CD1c-positive myeloid dendritic cell (primary cell): ENCODE results near the gene MORN3.
"Not testable (repeated sequence)": the region's sequence is repeated elsewhere in the genome, so short reads cannot be mapped to it uniquely, and the experiment has no call there.

Source experiments
- DNase-seq: peaks from one replicate; pipeline ENCODE4 v3.0.0-alpha.2; 2016; ENCODE audit errors: extremely low spot score

The MORN3 gene

DNA sequence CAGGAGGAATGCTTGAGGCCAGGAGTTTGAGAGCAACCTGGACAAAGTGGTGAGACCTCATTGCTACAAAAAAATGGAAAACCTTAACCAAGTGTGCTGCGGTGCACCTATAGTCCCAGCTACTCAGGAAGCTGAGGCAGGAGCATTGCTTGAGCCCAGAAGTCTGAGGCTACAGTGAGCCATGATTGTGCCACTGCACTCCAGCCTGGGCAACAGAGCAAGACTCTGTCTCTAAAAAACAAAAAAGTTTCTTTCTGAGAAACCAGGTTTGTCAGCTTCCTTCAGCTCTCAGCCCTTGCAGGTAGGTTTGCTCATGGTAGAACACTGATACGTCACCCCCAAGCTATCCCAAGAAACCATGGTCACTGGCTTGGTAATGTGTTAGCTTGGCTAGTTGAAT, 20.0 kb upstream of the MORN3 start:
- no peak for DNase-seq

DNA sequence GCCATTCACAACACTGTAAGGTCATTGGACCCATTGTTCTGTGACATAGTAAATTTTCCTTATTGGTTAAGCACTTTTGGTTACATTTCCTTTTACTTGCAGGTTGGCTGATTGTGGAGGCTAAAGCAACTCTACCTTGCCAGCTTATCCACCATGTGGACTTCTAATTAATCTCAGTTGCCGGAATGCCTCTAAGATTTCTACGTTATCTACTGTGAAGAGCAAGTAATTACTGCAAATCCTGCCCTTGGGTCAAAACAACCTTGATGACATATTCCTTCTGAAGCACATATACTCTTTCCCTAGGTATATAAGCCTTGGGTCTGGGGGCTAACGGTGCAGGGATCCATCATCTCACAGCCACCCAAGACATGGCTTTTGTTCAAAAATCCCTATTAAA, 19.5 kb upstream of the MORN3 start:
- no peak for DNase-seq

DNA sequence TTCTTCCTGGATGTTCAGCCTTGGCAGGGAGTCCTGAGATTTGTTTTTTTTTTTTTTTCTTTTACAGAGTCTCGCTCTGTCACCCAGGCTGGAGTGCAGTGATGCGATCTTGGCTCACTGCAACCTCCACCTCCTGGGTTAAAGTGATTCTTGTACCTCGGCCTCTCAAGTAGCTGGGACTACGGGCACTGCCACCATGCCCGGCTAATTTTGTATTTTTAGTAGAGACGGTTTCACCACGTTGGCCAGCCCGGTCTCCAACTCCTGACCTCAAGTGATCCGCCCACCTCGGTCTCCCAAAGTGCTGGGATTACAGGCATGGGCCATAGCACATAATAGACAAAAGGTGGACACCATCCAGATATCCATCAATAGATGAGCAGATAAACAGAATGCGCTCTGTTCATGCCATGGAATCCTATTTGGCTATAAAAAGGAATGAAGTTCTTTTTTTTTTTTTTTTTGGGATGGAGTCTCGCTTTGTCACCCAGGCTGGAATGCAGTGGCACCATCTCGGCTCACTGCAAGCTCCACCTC, 10.3 kb upstream of the MORN3 start:
- DNase-seq, result not testable (repeated sequence)

DNA sequence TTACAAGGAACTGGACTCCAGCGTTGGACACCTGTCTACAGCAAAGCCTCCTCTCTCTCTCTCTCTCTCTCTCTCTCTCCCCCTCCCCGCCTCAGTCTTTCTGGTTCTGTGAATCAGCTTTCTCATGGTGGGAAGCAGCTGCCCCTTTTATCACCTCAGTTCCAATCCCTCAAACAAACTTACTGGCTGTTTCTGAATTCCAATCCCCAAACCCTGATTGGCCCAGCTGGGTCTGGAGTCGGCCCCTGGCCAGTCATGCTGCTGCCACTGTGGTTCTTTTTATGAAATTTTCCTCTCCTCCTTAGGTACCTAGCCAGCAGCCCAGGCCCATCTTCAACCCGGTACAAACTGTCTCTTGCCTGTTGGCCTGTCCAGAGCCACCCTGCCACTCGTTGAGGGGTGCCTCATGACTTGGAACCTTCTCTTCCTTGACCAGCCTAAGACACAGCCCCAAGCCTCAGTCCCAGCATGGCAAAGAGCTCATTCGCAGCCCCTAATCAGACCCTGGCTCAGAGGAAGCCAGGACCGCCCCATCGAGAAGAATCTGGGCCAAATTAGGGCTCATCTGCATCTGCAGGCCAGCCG, 9.4 kb upstream of the MORN3 start:
- DNase-seq, result no peak

DNA sequence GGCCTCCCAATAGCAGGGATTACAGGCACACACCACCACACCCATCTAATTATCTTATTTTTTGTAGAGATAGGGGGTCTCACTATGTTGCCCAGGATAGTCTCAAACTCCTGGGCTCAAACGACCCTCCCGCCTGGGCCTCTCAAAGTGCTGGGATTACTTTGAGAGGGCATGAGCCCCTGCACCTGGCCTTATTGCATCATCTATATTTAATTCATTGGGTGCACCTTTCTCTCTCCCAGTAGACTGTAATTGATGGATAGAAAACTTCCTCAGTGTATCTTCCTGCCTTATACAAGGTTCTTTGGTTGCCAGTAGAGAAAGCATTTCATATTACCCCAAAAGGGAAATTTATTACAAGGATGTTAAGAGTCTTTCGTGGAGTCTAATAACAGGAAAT, 8.9 kb upstream of the MORN3 start:
- no peak for DNase-seq

DNA sequence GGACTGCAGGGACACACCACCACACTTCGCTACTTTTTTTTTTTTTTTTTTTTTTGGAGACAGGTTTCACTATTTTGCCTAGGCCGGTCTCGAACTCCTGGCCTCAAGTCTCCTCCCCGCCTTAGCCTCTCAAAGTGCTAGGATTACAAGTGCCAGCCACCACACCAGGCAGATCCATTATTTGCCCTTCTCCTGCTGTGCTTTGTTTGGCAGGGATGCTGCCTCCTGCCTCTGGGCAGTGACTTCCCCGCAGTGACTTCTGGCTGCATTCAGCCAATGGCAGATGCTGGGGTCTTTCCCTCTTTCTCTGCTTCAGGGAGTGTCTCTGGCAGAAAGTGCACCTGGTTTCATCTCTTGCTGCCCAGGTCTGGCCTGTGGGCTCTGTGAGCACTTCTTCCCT, 6.7 kb upstream of the MORN3 start:
- no peak for DNase-seq

DNA sequence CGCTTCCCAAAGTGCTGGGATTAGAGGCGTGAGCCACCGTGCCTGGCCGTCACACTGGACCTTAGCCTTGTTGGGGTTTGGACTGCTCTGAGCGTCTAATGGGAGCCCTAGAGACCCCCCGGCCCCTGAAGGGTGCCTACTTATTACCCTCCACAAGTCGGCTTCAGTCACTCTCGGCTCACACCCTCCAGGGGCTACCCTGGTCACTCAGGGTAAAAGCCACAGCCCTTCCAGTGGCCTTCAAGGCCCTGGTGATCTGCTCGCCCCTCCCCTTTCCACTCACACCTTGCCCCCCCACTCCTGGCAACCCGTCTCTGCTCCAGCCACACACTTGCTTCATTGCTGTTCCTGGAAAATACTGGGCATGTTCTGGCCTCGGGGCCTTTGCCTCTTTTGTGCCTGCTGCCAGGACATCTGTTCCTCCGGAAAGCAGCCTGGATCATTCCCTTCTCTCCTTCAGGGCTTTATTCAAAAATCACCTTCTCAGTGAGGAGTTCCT, 3.6 kb upstream of the MORN3 start:
- no peak for DNase-seq

DNA sequence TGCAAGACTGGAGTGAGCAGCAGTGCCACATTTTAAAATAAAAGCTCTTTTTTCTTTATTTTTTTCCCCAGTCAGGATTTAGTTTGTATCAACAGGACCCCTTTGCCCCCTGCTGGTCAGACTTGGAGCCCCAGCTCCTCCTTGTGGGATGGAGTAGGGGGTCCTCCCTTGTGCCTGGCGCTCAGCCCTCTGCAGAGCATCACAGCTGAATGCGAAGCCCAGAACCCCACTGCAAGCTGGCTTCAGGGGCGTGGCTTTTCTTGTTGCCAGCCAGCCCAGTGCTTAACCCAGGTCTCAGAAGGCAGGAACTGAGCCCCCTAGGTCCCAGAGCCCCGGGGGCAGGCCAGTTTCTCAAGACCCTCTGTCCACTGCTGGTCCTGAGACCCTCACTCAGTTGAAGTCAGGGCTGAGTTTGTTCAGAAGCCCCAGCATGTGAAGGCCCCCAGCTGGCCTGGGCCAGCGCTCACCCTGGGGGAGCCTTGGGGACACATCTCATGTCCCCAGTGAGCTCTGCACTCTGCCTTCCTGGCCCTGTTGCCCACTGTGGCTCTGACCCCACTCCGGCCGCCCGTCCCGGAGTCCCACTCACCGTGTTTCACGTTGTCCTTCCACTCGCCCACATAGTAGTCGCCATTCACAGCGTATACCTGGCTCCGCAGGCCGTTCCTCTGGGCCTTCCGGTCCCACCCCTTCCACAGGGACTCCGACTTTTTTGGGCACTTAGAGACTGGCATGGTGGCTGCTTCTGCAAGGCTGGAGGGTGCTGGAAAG, 519 bp downstream of the MORN3 start:
- peak; percentile 43 for DNase-seq

DNA sequence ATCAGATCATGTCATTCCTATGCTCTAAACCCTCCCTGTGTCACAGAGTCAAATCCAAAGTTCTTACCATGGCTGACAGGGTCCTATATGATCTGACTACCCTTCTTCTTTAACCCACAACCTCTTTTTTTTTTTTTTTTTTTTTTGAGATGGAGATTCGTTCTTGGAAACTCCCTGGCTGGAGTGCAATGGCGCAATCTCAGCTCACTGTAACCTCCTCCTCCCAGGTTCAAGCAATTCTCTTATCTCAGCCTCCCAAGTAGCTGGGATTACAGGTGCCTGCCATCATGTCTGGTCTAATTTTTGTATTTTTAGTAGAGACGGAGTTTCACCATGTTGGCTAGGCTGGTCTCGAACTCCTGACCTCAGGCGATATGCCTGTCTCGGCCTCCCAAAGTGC, 2.6 kb downstream of the MORN3 start:
- not testable (repeated sequence) for DNase-seq

DNA sequence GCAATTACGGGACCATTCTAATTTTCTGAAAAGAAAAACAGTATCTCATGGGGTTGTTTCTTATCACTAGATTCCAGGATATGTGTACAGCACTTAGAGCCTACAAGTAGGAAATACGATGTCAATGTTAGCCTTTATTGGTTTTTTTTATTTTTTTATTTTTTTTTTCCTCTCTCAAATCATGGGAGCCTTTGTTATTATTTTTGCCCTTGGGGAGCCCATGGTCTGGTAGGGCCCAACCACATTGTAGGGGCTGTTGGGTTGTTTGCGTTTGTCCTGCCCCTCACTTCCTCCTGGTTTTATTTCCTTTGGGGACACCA, 5.9 kb downstream of the MORN3 start:
- no peak for DNase-seq

DNA sequence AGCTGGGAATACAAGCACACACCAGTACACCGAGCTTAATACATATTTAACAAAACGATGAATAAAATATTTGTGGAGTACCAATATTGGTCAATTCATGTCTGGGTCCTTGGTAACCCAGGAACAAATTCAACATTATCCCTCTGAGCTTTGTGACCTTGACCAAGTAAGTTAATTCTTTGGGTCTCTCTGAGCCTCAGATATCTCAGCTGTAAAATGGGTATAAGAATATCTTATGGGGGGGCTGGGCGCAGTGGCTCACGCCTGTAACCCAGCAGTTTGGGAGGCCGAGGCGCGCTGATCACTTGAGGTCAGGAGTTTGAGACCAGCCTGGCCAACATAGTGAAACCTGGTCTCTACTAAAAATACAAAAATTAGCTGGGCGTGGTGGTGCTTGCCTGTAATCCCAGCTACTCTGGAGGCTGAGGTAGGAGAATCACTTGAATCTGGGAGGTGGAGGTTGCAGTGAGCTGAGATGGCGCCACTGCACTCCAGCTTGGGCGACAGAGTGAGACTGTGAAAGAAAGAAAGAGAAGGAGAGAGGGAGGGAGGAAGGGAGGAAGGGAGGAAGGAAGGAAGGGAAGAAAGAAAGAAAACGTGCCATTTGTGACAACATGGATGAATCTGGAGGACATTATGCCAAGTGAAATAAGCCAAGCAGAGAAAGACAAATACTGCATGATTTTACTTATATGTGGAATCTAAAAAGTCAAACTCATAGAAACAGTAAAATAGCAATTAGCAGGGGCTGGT, 7.9 kb downstream of the MORN3 start:
- DNase-seq, result not testable (repeated sequence)

DNA sequence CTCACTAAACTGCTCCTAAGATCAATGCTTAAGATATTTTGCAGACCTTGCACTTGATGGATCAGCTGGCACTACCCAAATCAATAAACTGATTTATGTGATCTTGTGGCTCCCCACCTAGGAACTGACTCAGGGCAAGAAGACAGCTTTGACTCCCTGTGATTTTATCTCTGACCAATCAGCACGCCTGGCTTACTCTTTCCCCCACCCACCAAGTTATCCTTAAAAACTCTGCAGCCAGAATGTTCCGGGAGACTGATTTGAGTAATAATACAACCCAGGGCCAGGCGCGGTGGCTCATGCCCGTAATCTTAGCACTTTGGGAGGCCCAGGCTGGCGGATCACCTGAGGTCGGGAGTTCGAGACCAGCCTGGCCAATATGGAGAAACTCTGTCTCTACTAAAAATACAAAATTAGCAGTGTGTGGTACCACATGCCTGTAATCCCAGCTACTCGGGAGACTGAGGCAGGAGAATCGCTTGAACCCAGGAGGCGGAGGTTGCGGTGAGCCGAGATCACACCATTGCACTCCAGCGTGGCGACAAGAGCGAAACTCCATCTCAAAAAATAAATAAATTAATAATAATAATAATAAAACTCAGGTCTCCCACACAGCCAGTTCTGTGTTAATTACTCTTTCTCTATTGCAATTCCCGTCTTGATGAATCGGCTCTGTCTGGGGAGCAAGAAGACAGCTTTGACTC, 12.0 kb downstream of the MORN3 start:
- no peak for DNase-seq

DNA sequence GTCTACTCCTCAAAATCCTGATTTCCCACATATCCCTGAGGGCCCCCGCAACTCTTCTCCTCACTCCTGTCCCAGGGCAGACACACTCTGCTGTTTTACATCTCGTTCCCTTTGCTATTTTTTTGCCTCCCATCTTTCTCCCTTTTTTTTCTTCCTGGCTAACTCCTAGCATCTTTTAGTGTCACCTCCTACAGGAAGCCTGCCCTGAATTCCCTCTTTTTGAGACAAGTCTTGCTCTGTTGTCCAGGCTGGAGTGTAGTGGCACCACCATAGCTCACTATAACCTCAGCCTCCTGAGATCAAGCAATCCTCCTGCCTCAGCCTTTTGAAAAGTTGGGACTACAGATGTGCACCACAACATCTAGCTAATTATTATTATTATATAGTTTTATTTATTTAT, 13.3 kb downstream of the MORN3 start:
- no peak for DNase-seq

DNA sequence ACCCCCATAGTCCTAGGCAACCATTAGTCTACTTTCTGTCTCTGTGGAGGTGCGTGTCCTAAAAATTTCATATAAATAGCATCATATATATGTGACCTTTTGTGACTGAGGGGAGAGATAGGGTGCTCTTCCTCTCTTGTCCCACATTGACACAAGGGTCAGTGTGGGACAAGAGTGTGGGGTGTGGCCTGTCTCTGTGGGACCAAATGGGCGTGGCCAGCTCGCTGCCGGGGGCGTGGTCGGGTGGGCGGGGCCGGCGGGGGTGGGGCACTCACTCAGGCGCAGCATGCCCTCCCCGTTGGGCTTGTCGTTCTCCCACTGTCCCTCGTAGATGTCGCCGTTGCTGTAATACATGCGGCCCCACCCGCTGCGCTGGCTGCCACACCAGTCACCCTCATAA, 15.5 kb downstream of the MORN3 start:
- no peak for DNase-seq

DNA sequence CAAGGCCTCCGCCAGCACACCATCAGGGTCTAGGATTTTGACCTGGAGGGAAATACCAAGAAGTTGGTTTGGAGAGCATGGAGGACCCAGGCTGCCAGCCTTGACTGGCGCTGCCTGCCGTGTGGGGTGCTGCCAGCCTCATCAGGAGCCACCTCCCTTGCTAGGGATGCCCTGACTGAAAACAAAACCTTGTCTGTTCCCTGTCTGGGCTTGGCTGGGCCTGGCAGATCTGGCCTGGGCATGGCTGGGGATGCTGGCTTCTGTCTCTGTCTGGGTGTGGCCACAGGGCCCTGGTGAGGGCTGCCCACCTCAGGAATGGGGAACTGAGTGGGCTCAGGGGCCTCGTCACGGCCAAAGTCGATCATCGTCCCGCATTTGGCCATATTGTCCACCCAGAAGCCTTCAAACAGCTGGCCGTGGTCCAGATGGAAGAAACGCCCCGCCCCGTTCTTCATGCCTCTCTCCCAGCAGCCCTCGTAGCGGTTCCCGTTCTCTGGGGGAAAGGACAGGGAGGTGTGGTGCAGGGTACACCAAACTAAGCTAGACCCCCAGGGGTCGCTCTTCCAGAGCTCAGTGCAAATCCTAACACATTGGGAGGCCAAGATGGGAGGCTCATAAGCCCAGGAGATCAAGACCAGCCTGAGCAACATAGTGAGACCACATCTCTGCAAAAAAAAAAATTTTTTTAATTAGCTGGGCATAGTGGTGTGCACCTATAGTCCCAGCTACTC, 16.5 kb downstream of the MORN3 start:
- peak; percentile 47 for DNase-seq

DNA sequence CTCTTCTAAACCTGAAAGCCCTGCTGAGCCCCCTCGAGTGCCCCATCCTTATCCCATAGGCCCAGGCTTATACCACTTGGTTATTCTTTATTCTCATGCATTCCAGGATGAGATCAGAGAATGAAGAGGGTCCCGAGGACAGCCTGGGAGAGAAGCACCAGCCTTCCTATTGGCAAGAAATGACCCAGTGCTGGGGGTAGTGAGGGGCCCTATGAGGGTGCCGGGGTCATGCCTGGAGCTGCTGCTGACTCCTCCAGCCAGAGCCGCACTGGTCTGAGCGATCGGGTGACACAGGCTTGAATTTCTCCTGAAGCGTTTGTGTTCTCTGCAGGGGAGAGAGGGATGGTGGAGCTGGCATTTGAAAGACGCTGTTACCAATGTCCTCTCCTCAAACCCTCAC, 18.1 kb downstream of the MORN3 start:
- no peak for DNase-seq

DNA sequence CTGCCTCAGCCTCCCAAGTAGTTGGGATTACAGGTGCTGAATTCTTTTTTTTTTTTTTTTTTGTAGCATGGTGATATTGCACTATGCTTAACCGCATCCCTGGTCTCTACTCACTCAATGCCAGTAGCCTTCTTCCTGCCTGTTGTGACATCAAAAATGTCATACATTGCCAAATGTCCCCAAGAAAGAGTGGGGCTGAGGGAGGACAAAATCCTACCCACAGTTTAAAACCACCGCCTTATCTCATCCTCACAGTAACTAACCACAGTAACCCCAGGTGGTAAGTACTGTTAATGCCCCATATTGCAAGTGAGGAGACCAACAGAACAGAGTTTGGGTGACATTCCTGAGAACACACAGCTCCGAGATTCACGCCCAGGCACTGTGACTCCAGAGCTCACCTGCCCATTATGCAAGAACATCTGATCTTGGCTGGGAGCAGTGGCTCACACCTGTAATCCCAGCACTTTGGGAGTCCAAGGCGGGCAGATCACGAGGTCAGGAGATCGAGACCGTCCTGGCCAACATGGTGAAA, 19.6 kb downstream of the MORN3 start:
- DNase-seq, result peak; percentile 55

DNA sequence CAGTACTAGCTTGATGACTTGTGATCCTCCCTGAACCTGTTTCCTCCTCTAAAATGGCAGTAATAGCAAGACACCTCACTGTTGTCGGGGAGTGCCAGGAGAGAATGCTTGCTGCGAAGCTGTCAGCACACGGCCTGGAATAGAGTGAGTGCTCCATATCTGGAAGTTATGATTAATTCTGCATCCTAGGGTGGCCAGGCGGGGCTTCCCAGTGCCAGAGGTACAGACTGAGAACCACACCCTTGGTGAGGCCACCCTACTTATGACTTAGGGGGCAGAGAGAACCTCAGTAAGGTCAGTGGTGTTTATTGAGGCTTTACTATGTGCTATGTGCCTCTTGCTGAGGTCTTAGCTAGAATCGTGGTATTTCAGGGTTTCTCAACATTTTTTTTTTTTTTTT, 20.1 kb downstream of the MORN3 start:
- DNase-seq, result no peak

DNA sequence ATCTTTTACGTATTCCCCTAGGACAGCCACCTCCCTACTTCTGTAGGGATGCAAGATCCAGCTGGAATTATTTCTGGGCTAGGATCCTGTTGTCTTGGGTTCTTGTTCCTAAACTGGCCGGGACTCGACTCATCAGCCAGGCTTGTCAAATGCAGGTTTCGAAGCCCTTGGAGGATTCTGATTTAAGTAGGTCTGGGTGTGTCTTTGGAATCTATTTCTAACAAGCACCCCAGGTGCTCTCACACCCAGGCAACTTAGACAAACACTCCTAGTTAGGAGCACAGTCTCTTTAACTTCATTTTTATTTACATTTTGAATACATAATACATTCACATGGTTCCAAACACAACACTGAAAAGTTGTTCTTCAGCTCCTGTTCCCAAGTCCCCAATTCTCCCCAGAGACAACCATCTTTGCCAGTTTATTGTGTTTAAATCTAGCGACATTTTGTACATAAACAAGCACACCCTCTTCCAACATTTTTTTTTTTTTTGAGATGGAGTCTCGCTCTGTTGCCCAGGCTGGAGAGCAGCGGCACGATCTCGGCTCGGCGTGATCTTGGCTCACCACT, 20.9 kb downstream of the MORN3 start:
- no peak for DNase-seq

DNA sequence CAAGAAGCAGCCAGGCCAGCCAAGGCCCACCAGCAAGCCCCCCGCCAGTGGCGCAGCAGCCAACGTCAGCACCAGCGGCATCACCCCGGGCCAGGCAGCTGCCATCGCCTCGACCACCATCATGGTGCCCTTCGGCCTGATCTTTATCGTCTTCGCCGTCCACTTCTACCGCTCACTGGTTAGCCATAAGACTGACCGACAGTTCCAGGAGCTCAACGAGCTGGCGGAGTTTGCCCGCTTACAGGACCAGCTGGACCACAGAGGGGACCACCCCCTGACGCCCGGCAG, 28.2 kb downstream of the MORN3 start:
- no peak for DNase-seq
